ENCODE results near the gene PSMA3. TPM values are rescaled to one million over a fixed set of nuclear protein-coding genes. Genes with fewer than 3 reads are reported as not detected.

PSMA3 gene
- polyA plus RNA-seq, 1 donor from 2014 or later = 198 TPM

DNA sequence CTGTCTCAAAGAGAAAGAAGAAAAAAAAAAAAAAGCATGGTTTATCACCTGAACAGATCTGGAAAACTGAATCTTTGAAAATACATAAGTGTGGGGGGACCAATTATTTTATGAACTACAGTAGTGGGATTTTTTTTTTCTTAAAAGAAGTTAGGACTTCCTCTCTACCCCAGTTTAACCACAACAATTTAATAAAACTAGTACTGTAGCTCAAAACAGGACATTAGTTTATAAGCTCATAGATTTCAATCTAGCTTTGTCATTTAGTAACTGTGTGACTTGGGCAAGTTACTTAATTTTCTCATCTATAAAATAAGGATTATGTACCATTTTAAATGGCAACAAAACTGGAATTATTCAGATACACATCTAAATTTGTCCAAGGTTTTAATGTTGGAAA lies 30.2 kb downstream of the PSMA3 start:
- Histone ChIP-seq H3F3A (ENCODE audit: insufficient read depth, low read length, poor library complexity, severe bottlenecking) (no peaks in the 10 kb centered on the region), H3K4me3 (ENCODE audit: low read length) (no peak overlapping the region), H3K79me2 (replicated peaks; ENCODE audit: insufficient read depth, low read length) (peaks cover 48% of the 10 kb centered on the region), H3K9ac (ENCODE audit: low read length) (no peak overlapping the region), H3K9me3 (ENCODE audit: low read length) (no peaks in the 10 kb centered on the region), H3K9me2 (ENCODE audit: insufficient read depth, low read length) (no peaks in the 10 kb centered on the region), H3K4me2 (ENCODE audit: low read length) (no peak overlapping the region), H3K27ac (ENCODE audit: low read length) (no peak overlapping the region), H3K36me3 (ENCODE audit: insufficient read depth, low read length) (peaks cover 12% of the 10 kb centered on the region), H2AFZ (ENCODE audit: low read depth, low read length) (no peak overlapping the region), H3K27me3 (ENCODE audit: insufficient read depth, low read depth, low read length) (no peaks in the 10 kb centered on the region), H4K20me1 (ENCODE audit: insufficient read depth) (no peaks in the 10 kb centered on the region)
- TF ChIP-seq TAF1 (IDR thresholded peaks at IDR 0.05; ENCODE audit: low read depth) = no peak
- TF ChIP-seq EZH2 (IDR thresholded peaks at IDR 0.05; ENCODE audit: borderline replicate concordance, insufficient read depth, low read length, poor library complexity, severe bottlenecking) = no peak
- TF ChIP-seq, protein P1, sequence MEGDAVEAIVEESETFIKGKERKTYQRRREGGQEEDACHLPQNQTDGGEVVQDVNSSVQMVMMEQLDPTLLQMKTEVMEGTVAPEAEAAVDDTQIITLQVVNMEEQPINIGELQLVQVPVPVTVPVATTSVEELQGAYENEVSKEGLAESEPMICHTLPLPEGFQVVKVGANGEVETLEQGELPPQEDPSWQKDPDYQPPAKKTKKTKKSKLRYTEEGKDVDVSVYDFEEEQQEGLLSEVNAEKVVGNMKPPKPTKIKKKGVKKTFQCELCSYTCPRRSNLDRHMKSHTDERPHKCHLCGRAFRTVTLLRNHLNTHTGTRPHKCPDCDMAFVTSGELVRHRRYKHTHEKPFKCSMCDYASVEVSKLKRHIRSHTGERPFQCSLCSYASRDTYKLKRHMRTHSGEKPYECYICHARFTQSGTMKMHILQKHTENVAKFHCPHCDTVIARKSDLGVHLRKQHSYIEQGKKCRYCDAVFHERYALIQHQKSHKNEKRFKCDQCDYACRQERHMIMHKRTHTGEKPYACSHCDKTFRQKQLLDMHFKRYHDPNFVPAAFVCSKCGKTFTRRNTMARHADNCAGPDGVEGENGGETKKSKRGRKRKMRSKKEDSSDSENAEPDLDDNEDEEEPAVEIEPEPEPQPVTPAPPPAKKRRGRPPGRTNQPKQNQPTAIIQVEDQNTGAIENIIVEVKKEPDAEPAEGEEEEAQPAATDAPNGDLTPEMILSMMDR (IDR thresholded peaks at IDR 0.05; ENCODE audit: poor library complexity, severe bottlenecking) = no peak
- TF ChIP-seq MXI1 (conservative IDR thresholded peaks at IDR 0.05; ENCODE audit: poor library complexity, severe bottlenecking) = no peak
- TF ChIP-seq POLR2AphosphoS5 (IDR thresholded peaks at IDR 0.05) = no peak
- no peak for TF ChIP-seq EP300 (conservative IDR thresholded peaks at IDR 0.05; ENCODE audit: poor library complexity, severe bottlenecking)
- no peak for TF ChIP-seq SMC3 (conservative IDR thresholded peaks at IDR 0.05; ENCODE audit: poor library complexity)
- no peak for TF ChIP-seq RAD21 (conservative IDR thresholded peaks at IDR 0.05)
- TF ChIP-seq, protein P2, sequence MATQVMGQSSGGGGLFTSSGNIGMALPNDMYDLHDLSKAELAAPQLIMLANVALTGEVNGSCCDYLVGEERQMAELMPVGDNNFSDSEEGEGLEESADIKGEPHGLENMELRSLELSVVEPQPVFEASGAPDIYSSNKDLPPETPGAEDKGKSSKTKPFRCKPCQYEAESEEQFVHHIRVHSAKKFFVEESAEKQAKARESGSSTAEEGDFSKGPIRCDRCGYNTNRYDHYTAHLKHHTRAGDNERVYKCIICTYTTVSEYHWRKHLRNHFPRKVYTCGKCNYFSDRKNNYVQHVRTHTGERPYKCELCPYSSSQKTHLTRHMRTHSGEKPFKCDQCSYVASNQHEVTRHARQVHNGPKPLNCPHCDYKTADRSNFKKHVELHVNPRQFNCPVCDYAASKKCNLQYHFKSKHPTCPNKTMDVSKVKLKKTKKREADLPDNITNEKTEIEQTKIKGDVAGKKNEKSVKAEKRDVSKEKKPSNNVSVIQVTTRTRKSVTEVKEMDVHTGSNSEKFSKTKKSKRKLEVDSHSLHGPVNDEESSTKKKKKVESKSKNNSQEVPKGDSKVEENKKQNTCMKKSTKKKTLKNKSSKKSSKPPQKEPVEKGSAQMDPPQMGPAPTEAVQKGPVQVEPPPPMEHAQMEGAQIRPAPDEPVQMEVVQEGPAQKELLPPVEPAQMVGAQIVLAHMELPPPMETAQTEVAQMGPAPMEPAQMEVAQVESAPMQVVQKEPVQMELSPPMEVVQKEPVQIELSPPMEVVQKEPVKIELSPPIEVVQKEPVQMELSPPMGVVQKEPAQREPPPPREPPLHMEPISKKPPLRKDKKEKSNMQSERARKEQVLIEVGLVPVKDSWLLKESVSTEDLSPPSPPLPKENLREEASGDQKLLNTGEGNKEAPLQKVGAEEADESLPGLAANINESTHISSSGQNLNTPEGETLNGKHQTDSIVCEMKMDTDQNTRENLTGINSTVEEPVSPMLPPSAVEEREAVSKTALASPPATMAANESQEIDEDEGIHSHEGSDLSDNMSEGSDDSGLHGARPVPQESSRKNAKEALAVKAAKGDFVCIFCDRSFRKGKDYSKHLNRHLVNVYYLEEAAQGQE (IDR thresholded peaks at IDR 0.05; ENCODE audit: borderline replicate concordance) = no peak

DNA sequence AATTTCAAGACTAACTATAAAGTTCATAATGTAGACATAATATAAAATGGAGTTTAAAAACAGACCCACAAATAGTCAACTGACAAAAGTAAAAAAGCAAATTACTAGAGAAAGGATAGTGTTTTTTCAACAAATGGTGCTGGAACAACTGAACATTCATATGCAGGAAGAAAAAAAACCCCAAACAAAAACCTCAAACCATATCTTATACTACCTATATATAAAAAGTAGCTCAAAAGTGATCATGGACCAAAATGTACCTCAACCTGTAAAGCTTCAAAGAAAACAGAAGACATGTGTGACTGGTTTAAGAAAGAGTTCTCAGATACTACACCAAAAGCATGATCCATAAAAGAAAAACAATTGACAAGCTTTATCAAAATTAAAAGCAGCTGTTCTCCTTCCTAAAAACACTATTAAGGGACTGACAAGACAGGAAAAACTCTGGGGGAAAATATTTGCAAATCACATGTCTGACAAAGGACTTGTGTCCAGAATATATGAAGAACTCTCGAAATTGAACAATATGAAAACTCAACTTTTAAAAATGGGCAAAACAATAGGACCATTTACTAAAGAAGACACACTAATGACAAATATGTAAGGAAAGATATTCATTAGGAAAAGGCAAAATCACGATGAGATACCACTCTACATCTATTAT lies 31.0 kb downstream of the PSMA3 start:
- H3K36me3 ChIP-seq (ENCODE audit: insufficient read depth, low read length) = peaks cover 6% of the 10 kb centered on the region
- no peak overlapping the region for H3K9ac ChIP-seq (ENCODE audit: low read length)
- no peak overlapping the region for H3K27ac ChIP-seq (ENCODE audit: low read length)
- H3K4me2 ChIP-seq (ENCODE audit: low read length) = no peak overlapping the region
- peaks cover 54% of the 10 kb centered on the region for H3K79me2 ChIP-seq (replicated peaks; ENCODE audit: insufficient read depth, low read length)
- H3K27me3 ChIP-seq (ENCODE audit: insufficient read depth, low read depth, low read length) = no peaks in the 10 kb centered on the region
- no peak for TF ChIP-seq MXI1 (conservative IDR thresholded peaks at IDR 0.05; ENCODE audit: poor library complexity, severe bottlenecking)
- H4K20me1 ChIP-seq (ENCODE audit: insufficient read depth) = no peaks in the 10 kb centered on the region
- H3K4me3 ChIP-seq (ENCODE audit: low read length) = no peak overlapping the region
- H3K9me2 ChIP-seq (ENCODE audit: insufficient read depth, low read length) = no peaks in the 10 kb centered on the region
- H3F3A ChIP-seq (ENCODE audit: insufficient read depth, low read length, poor library complexity, severe bottlenecking) = no peaks in the 10 kb centered on the region
- H2AFZ ChIP-seq (ENCODE audit: low read depth, low read length) = no peak overlapping the region
- no peaks in the 10 kb centered on the region for H3K9me3 ChIP-seq (ENCODE audit: low read length)
